Pons (tissue), 1 donor: ENCODE results near the gene PPP1R7.
"Not testable (repeated sequence)": the region's sequence is repeated elsewhere in the genome, so short reads cannot be mapped to it uniquely, and the experiment has no call there.

ENCODE experiments used
- DNase-seq: peaks from one replicate; pipeline ENCODE4 v3.0.0-alpha.2; 2016; ENCODE audit warnings: low spot score

The PPP1R7 gene, protein sequence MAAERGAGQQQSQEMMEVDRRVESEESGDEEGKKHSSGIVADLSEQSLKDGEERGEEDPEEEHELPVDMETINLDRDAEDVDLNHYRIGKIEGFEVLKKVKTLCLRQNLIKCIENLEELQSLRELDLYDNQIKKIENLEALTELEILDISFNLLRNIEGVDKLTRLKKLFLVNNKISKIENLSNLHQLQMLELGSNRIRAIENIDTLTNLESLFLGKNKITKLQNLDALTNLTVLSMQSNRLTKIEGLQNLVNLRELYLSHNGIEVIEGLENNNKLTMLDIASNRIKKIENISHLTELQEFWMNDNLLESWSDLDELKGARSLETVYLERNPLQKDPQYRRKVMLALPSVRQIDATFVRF

DNA sequence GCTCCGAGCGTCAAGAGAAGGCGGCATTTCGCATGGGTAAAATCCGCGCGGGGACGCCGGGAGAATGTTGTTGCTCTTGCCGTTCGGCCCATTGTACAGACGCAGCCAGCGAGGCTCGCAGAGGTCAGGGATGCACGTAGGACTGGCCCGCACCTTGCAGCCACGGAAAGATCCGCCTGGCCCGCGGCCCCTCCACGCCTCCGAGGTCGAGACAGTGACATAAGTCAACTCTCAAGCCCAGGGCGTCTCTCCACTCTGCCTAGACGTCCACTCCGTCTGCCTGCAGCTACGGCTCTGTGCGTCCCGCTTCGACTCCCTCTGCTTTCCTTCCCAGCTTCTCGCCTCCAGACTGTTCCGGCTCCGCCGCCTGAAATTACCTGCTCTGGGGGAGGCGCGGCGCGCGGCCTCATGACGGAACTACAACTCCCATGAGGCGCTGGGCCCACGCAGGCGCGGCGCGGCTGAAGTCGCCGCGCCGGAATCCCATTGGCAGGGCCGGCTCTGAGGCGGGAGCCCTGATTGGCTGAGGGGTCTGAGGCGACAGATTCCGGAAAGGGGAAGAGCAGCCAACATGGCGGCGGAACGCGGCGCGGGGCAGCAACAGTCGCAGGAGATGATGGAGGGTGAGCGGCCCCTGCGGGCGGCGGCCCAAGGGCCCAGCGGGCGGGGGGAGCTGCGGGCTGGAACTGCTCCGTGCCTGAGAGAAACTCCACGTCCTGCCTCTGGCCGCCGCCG lies at the start of gene PPP1R7:
PPP1R7 (plus strand) TSS at position 543 of the 735 bp plus-strand sequence; CDS start at position 572, 29 bp downstream.
- peak; percentile 94 for DNase-seq

DNA sequence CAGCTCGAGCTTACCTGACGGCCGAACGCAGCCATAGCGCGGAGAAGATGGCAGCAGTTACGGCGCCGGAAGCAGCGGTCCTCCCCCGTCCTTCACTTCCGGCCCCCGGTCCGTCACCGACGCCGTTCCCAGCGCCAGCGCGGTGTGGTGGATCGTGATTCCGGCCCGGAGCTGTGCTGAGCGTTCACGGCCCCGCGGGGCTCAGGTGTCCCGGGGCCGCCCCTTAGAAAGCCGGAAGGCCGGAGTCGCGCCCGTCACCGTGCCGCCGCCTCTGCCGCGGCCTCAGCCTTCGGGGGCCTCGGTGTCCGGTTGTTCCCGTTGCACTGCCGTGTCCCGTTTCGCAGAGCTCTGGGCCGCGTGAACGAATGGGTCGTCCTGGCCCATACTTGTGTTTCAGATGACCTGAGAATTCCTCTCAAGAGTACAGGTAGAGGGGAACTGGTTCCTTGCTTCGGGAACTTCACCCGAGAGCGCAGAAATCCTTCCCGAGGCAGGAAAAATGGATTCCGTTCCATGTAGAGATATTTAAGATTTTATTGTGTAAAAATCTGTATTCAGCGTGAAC lies 47.9 kb upstream of the PPP1R7 start, which contains the start of gene MTERF4:
MTERF4 (minus strand) TSS at position 49 of the 565 bp plus-strand sequence; CDS start at position 35, 14 bp downstream.
- peak; percentile 69 for DNase-seq

- DNase-seq, result no peak
These were observed 47.1 kb upstream of the PPP1R7 start for GRCh38 chr2:241103176-241103595.

GRCh38 chr2:241104611-241105010 lies 45.7 kb upstream of the PPP1R7 start:
- not testable (repeated sequence) for DNase-seq

DNA sequence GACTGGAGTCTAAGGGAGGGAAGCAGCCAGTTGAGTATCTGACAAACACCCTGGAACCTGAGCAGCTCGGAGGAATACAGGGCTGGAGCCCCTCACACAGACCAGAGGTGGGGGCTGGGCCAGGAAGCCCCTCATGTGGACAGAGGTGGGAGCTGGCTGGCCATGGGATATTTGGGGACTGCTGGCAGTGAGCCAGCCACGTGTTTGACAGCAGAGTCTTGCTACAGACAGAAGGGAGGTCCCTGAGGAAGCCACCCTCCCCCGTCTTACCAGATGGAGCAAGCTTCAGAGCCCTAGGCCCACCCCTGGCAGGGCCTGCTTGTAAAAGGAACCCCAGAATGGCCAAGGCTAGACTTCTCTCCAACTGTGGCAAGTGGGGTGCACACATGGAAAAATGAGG lies 44.6 kb upstream of the PPP1R7 start:
- no peak for DNase-seq

DNA sequence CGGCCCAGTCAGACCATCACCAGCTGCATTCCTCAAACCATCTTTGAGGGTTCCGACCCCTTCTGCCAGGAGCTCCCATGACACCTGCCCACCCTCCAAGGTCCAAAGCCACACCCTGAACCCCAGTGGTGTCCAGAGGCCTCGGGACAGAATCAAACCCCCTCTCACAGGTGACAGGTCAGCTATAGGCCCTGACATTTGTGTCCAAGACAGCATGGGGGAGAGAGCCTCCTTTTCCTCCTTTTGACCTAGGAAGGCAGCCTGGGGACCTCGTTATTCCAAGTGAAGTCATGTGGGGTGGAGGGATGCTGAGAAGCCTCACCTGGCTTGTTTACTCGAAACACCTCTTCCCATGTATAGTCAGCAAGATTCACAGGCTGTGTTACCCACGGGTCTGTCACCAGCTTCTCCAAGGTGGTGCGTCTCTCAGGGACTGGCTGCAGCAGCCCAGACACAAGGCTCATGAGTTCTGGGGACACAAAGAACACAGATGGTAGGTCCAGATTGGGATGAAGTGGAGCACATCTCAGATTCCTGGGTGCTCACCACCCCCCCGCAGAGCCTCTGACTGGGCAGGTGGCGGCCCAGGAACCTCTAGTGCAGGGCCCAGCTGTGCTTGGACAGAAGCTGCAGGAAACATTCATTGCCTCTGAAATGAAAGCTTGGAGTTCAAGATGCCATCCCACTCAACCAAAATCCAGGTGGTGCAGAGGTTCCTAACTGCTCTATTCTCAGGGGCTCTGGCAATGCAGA lies 43.1 kb upstream of the PPP1R7 start:
- no peak for DNase-seq

DNA sequence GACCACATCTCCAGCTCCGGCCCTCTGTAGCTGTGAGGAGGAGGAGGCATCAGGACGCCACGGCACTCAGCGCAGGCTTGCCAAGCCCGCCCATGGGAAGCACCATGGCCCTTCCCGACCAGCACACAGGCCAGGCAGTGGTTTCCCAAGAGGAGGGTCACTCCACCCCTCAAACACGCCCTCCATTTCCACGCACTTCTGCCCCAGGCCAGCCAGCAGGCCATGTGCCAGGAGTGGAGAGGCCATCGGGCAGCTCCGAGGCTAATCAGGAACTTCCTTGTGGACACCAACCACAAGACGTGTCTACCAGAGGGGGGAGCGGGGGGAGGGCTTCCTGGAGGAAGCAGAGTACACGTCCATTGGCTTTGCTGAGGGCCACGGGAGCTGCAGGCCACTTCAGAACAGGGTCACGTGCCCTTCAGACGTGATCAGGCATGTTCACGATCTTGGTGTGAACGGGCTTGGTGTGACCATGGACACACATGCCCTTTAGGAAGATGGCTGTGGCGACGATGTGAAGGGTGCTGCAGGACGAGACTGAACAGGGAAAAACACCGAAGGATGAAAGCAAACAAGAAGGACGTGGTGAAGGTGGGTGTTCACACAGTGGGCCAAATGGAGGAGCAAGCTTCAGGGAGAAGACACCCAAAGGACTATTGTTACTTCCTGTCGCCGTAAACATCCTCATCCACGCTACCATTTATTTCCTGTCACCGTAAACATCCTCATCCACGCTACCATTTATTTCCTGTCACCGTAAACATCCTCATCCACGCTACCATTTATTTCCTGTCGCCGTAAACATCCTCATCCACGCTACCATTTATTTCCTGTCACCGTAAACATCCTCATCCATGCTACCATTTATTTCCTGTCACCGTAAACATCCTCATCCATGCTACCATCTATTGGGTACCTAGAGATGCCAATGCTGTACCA lies 41.7 kb upstream of the PPP1R7 start:
- DNase-seq, result no peak

DNA sequence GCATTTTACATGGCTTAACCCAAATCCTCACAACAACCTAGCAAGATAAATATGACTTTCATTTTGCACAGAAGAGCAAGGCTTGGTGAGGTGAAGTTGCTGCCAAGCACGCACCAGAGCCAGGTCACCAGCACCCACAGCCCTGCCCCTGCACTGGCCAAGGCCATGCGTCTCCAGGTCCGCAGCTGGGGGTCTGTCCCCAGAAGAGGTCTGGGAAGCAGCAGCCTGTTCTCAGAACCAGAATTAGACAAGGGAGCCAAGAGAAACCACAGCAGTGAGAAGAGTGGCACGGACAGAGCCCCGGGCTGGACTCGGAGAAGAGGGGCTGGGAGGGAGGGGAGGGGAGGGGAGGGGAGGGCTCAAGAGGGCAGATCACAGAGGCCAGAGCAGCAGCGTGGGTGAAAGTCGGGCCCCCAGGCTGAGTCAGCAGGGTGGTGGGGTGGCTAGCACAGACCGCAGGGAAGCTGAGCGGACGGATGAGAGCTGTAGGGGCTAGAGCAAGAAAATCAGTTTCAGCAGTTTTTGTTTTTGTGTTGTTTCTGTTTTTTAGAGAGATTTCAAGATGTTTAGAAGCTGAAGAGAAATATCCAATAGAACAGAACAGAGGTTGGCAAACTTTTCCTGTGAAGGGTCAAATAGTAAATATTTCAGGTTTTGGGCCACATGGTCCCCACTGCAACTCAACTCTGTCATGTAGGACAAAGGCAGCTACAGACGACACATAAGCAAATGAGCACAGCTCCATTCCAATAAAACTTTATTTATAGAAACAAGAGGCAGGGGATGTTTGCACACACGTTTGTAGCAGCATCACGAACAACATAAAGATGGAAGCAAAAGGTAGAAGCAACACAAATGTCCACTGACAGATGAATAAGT lies 40.8 kb upstream of the PPP1R7 start:
- DNase-seq, result no peak

DNA sequence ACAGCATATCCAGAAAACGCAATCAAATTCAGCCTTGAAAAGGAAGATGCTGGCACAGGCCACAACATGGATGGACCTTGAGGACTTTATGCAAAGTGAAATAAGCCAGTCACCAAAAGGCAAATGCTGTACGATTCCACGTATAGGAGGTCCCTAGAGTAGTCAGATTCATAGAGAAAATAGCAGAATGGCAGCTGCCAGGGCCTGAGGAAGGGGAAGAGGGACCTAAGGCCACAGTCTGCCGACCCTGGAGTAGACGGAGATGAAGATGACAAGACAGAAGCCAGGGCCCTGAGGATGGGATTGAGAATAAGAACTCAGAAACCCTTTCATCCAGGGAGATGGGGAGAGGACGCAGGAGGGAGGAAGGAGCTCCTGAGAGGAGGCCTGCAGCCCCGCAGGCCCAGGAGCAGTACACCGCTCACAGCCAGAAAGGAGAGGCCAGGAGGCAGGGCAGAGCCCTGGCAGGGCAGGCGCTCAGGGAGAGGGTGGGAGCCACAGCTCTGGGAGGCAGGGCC lies 40.1 kb upstream of the PPP1R7 start:
- no peak for DNase-seq

- no peak for DNase-seq
These were observed 39.4 kb upstream of the PPP1R7 start for GRCh38 chr2:241110607-241111439.

- no peak for DNase-seq
These were observed 38.8 kb upstream of the PPP1R7 start for GRCh38 chr2:241111440-241111805.

DNA sequence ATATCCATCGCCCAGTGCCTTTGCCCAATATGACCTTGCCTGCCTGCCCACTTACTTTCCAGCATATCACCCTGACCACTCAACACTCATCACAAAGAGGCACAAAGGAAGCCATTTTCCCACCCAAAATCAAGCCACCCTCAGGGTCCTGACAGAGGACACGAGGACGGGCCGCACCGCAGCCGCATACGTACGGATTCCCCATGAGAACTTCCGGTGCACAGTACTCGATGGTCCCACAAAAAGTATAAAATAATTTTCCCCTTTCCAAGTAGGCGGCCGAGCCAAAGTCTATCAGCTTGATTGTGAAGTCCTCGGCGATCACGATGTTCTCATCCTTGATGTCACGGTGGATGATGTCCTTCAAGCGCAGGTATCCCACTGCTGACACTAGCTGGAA lies 38.2 kb upstream of the PPP1R7 start:
- DNase-seq, result no peak

GRCh38 chr2:241112592-241112991 lies 37.7 kb upstream of the PPP1R7 start:
- no peak for DNase-seq

- DNase-seq, result no peak
These were observed 35.4 kb upstream of the PPP1R7 start for GRCh38 chr2:241114836-241115235.

- no peak for DNase-seq
These were observed 34.9 kb upstream of the PPP1R7 start for GRCh38 chr2:241115361-241115760.

DNA sequence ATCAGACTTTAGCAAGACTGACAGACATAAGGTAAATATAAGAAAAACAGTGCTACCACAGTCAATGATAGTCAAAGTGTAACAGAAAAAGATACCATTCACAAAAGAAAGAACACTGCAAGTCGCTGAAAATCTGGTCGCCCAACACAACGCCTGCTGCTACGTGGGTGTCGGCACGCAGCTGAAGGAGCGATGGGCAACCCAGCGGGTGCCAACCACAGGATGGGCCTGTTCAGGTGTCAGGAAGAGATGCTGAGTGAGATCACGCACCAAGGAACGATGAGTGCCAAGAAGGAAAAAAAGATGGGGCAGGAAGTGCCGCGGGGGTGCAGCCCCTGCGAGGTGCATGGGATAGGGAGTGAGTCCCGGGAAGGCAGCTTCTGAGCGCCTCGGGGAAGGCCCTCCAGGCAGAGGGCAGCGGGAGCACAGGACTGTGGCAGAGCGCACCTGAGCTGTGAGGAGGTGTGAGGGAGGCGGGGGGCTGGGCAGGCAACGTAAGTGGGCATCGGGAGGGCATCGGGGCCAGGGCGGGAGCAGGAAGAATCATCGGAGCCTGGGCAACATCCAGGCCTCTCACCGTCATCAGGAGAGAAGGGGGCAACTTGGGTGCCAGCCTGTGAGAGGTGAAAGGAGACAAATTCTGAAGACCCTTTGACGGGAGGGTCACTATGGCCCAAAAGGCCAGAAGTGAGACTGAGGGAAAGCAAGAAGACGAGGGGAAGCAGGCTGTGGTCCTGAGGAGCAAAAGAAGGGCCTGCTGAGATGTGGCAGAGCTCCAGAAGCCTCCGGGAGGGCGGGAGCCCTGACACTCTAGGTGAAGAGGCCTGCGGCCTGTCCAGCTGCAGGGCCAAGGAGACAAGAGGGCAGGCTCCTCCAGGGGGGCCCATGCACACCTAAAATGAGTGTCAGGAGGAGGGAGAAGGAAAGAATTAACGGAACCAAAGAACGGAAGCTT lies 33.4 kb upstream of the PPP1R7 start:
- DNase-seq, result no peak

GRCh38 chr2:241118737-241119505 lies 31.3 kb upstream of the PPP1R7 start:
- DNase-seq, result no peak
